SK-N-SH treated with all-trans-retinoic acid at 6 μM for 48 hours (cell line): Measurements from ENCODE around the gene CCNB2.

Source experiments
- ATAC-seq: fragments of 200-7000 bp; cut with Tn5 transposase; 3 replicates; pipeline ENCODE4 v1.9.1; 2020; ENCODE audit warnings: mild to moderate bottlenecking, moderate library complexity
- ARNTL ChIP-seq: fragments of 450-650 bp; formaldehyde crosslinking; IDR thresholded peaks from 2 replicates; pipeline ENCODE4 v1.5.0; 2020; ENCODE audit warnings: low read depth, mild to moderate bottlenecking, moderate library complexity, borderline replicate concordance
- BACH2 ChIP-seq: fragments of 250-450 bp; sonication (Bioruptor Pico); IDR thresholded peaks from 2 replicates; pipeline ENCODE4 v1.9.0; 2021; ENCODE audit warnings: mild to moderate bottlenecking, borderline replicate concordance
- CSDC2 ChIP-seq: fragments of 250-450 bp; sonication (Bioruptor Pico); IDR thresholded peaks from 2 replicates; pipeline ENCODE4 v1.5.0; 2020; ENCODE audit warnings: mild to moderate bottlenecking, moderate library complexity
- ESRRG ChIP-seq: fragments of 250-450 bp; sonication (Bioruptor Pico); IDR thresholded peaks from 2 replicates; pipeline ENCODE4 v1.6.1; 2021; ENCODE audit warnings: mild to moderate bottlenecking
- ISL1 ChIP-seq: fragments of 250-450 bp; sonication (Bioruptor Pico); IDR thresholded peaks from 2 replicates; pipeline ENCODE4 v2.1.2; 2022; ENCODE audit warnings: mild to moderate bottlenecking, moderate library complexity
- OSR1 ChIP-seq: fragments of 250-450 bp; sonication (Bioruptor Pico); IDR thresholded peaks from 2 replicates; pipeline ENCODE4 v1.8.0; 2022; ENCODE audit warnings: moderate library complexity, mild to moderate bottlenecking, inconsistent platforms
- RARB ChIP-seq: fragments of 250-450 bp; sonication (Bioruptor Pico); IDR thresholded peaks from 2 replicates; pipeline ENCODE4 v1.8.0; 2021; ENCODE audit warnings: mild to moderate bottlenecking, moderate library complexity
- SNAI2 ChIP-seq: fragments of 250-450 bp; sonication (Bioruptor Pico); IDR thresholded peaks from 2 replicates; pipeline ENCODE4 v1.5.0; 2020; ENCODE audit warnings: mild to moderate bottlenecking, moderate library complexity
- TCF4 ChIP-seq: fragments of 250-450 bp; sonication (Bioruptor Pico); IDR thresholded peaks from 2 replicates; pipeline ENCODE4 v1.8.0; 2021; ENCODE audit warnings: mild to moderate bottlenecking, moderate library complexity, borderline replicate concordance
- TOX ChIP-seq: fragments of 250-450 bp; sonication (Bioruptor Pico); IDR thresholded peaks from 2 replicates; pipeline ENCODE4 v1.8.0; 2021; ENCODE audit warnings: mild to moderate bottlenecking, moderate library complexity, borderline replicate concordance
- ZC3H10 ChIP-seq: fragments of 250-450 bp; sonication (Bioruptor Pico); IDR thresholded peaks from 2 replicates; pipeline ENCODE4 v1.5.1; 2021; ENCODE audit warnings: mild to moderate bottlenecking, moderate library complexity
- ZFP3 ChIP-seq: fragments of 250-450 bp; sonication (Bioruptor Pico); IDR thresholded peaks from 2 replicates; pipeline ENCODE4 v1.5.0; 2020; ENCODE audit warnings: mild to moderate bottlenecking, moderate library complexity
- ZNF565 ChIP-seq: fragments of 450-650 bp; formaldehyde crosslinking; conservative IDR thresholded peaks from 2 replicates; pipeline ENCODE4 v1.5.0; 2020; ENCODE audit warnings: low read depth, mild to moderate bottlenecking, moderate library complexity
- ZNF70 ChIP-seq: fragments of 450-650 bp; formaldehyde crosslinking; IDR thresholded peaks from 2 replicates; pipeline ENCODE4 v1.5.0; 2020; ENCODE audit warnings: mild to moderate bottlenecking, moderate library complexity
- ZNF8 ChIP-seq: fragments of 450-650 bp; formaldehyde crosslinking; IDR thresholded peaks from 2 replicates; pipeline ENCODE4 v1.5.0; 2020; ENCODE audit warnings: mild to moderate bottlenecking, moderate library complexity
- TF ChIP-seq, protein P1 (sequence below): fragments of 250-450 bp; sonication (Bioruptor Pico); IDR thresholded peaks from 2 replicates; pipeline ENCODE4 v1.8.0; 2020; ENCODE audit warnings: mild to moderate bottlenecking, moderate library complexity, borderline replicate concordance
- TF ChIP-seq, protein P2 (sequence below): fragments of 250-450 bp; sonication (Bioruptor Pico); IDR thresholded peaks from 2 replicates; pipeline ENCODE4 v1.8.0; 2021; ENCODE audit warnings: low read depth, mild to moderate bottlenecking, moderate library complexity, borderline replicate concordance
- TF ChIP-seq, protein P3 (sequence below): fragments of 250-450 bp; sonication (Bioruptor Pico); IDR thresholded peaks from 2 replicates; pipeline ENCODE4 v1.5.1; 2021; ENCODE audit warnings: mild to moderate bottlenecking, moderate library complexity

CCNB2 gene

DNA sequence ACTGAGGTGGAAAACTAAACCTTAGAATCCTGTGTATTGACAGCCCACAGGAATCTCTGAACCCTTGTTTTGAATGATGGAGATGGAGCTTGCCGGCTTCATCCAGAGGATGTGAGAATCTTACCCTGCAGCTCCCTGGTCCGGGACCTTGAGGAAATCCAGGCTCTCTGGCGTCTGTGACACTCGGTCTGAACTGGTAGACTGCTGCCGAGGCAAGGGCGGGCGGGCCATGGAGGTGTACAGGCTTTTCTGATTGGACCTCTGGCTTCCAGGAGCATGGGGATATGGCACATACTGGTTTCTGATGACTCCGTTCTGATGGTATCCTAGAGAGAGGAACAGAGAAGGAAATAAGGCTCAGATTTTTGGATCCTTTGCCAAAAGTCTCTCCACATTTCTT, 48.5 kb downstream of the CCNB2 start:
- no peak for ATAC-seq
- TF ChIP-seq, protein P1, sequence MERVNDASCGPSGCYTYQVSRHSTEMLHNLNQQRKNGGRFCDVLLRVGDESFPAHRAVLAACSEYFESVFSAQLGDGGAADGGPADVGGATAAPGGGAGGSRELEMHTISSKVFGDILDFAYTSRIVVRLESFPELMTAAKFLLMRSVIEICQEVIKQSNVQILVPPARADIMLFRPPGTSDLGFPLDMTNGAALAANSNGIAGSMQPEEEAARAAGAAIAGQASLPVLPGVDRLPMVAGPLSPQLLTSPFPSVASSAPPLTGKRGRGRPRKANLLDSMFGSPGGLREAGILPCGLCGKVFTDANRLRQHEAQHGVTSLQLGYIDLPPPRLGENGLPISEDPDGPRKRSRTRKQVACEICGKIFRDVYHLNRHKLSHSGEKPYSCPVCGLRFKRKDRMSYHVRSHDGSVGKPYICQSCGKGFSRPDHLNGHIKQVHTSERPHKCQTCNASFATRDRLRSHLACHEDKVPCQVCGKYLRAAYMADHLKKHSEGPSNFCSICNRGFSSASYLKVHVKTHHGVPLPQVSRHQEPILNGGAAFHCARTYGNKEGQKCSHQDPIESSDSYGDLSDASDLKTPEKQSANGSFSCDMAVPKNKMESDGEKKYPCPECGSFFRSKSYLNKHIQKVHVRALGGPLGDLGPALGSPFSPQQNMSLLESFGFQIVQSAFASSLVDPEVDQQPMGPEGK: no peak
- TF ChIP-seq, protein P2, sequence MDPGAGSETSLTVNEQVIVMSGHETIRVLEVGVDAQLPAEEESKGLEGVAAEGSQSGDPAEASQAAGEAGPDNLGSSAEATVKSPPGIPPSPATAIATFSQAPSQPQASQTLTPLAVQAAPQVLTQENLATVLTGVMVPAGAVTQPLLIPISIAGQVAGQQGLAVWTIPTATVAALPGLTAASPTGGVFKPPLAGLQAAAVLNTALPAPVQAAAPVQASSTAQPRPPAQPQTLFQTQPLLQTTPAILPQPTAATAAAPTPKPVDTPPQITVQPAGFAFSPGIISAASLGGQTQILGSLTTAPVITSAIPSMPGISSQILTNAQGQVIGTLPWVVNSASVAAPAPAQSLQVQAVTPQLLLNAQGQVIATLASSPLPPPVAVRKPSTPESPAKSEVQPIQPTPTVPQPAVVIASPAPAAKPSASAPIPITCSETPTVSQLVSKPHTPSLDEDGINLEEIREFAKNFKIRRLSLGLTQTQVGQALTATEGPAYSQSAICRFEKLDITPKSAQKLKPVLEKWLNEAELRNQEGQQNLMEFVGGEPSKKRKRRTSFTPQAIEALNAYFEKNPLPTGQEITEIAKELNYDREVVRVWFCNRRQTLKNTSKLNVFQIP (CRISPR knock-in tag): no peak
- TF ChIP-seq ISL1 (no peak), RARB (CRISPR knock-in tag) (no peak), ZNF565 (no peak), ZNF8 (CRISPR knock-in tag) (no peak), TCF4 (CRISPR knock-in tag) (no peak), OSR1 (CRISPR knock-in tag) (no peak), SNAI2 (CRISPR knock-in tag) (no peak), ZNF70 (CRISPR knock-in tag) (no peak), ZC3H10 (CRISPR knock-in tag) (no peak), TOX (CRISPR knock-in tag) (no peak), ARNTL (CRISPR knock-in tag) (no peak), ESRRG (no peak), BACH2 (CRISPR knock-in tag) (no peak)
- TF ChIP-seq, protein P3, sequence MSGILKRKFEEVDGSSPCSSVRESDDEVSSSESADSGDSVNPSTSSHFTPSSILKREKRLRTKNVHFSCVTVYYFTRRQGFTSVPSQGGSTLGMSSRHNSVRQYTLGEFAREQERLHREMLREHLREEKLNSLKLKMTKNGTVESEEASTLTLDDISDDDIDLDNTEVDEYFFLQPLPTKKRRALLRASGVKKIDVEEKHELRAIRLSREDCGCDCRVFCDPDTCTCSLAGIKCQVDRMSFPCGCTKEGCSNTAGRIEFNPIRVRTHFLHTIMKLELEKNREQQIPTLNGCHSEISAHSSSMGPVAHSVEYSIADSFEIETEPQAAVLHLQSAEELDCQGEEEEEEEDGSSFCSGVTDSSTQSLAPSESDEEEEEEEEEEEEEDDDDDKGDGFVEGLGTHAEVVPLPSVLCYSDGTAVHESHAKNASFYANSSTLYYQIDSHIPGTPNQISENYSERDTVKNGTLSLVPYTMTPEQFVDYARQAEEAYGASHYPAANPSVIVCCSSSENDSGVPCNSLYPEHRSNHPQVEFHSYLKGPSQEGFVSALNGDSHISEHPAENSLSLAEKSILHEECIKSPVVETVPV (CRISPR knock-in tag): no peak

DNA sequence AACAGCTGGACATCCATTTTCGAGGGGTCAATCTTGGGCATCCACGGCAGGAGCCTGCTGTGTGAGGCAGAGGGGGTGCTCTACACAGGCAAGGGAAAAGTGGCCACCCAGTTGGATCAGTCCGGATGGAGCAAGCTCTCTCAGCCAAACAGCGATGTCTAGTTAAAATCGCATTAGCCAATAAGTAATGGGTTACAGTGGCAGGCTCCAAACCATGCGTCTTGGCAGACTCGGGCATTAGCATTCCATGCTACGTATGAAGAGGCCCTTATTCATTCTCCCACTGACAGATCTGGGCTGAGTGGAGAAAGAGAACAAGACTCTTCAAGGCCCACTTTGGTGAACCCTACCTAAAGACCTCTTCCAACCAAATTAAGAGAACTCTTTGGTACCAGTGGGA, 49.3 kb downstream of the CCNB2 start:
- TF ChIP-seq ZC3H10 (CRISPR knock-in tag): no peak
- no peak for TF ChIP-seq ZNF8 (CRISPR knock-in tag)
- TF ChIP-seq, protein P2 (CRISPR knock-in tag): no peak
- no peak for ATAC-seq

DNA sequence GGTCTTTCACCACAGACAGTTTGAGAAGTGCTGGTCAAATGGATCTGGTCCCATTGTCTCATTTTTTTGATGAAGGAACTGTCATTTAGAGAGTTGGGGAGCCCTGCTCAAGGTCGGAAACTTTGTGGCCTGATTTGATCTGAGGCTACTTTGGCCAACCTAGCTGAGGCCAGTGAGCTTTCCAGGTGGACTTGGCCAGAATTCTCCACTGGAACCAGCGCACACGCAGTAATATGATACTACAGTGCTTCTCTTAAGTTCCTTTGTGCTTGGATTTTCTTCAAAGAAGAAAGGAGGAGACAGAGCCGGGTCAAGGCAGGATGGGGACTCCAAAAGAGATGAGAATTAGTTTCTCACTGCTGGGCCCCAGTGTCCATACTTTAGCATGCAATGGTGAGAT, 50.5 kb downstream of the CCNB2 start:
- no peak for TF ChIP-seq ISL1
- no peak for TF ChIP-seq ZNF565
- TF ChIP-seq, protein P1: no peak
- no peak for TF ChIP-seq TCF4 (CRISPR knock-in tag)
- TF ChIP-seq CSDC2 (CRISPR knock-in tag): no peak
- no peak for TF ChIP-seq BACH2 (CRISPR knock-in tag)
- ATAC-seq: no peak

DNA sequence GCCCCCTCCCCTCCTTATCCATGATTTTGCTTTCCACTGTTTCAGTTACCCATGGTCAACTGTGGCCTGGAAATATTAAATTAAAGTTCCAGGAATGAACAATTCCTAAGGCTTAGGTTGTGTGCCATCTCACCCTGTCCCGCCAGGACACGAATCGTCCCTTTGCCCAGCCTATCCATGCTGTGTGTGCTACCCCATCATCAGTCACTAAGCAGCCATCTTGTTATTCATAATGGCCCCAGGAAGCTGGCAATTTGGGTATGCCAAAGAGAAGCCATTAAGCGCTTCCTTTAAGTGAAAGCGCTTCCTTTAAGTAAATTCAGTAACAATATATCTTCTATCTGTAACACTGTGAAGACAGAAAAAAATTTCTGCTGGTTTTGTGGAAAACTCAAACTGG, 52.5 kb downstream of the CCNB2 start:
- TF ChIP-seq ZNF8 (CRISPR knock-in tag): no peak
- TF ChIP-seq OSR1 (CRISPR knock-in tag): no peak
- TF ChIP-seq RARB (CRISPR knock-in tag): no peak
- no peak for TF ChIP-seq ZFP3 (CRISPR knock-in tag)
- TF ChIP-seq TCF4 (CRISPR knock-in tag): no peak
- TF ChIP-seq, protein P2 (CRISPR knock-in tag): no peak
- no peak for TF ChIP-seq ZNF565
- TF ChIP-seq, protein P1: no peak
- TF ChIP-seq CSDC2 (CRISPR knock-in tag): no peak
- no peak for TF ChIP-seq ESRRG
- no peak for TF ChIP-seq TOX (CRISPR knock-in tag)
- TF ChIP-seq, all 23 proteins: peak for 0
- ATAC-seq: no peak
